ENCODE measurements around the gene ATP1A2.

DNA sequence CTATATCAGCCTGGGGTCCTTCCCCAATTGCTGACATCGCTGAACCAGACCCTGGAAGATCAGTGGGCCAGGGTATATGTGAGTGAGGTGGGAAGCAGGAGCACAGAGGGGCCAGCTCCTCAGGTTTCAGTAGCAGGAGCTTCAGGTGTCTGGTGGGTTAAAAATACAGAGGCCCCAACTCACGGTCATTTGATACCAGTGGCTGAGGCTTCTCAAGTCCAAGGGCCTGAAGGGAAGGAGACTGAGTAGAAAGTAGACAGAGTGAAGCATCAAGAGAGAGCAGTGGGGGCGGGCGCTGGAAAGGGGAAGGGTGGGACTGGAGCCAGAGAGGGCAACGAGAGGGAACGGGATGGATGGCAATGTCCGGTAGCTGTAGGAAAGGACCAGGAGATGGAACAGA, 72.8 kb downstream of the ATP1A2 start:
- TF ChIP-seq, protein P1, sequence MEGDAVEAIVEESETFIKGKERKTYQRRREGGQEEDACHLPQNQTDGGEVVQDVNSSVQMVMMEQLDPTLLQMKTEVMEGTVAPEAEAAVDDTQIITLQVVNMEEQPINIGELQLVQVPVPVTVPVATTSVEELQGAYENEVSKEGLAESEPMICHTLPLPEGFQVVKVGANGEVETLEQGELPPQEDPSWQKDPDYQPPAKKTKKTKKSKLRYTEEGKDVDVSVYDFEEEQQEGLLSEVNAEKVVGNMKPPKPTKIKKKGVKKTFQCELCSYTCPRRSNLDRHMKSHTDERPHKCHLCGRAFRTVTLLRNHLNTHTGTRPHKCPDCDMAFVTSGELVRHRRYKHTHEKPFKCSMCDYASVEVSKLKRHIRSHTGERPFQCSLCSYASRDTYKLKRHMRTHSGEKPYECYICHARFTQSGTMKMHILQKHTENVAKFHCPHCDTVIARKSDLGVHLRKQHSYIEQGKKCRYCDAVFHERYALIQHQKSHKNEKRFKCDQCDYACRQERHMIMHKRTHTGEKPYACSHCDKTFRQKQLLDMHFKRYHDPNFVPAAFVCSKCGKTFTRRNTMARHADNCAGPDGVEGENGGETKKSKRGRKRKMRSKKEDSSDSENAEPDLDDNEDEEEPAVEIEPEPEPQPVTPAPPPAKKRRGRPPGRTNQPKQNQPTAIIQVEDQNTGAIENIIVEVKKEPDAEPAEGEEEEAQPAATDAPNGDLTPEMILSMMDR (IDR thresholded peaks at IDR 0.05; ENCODE audit: low read depth, low read length, missing input control): no peak
- TF ChIP-seq, protein P2, sequence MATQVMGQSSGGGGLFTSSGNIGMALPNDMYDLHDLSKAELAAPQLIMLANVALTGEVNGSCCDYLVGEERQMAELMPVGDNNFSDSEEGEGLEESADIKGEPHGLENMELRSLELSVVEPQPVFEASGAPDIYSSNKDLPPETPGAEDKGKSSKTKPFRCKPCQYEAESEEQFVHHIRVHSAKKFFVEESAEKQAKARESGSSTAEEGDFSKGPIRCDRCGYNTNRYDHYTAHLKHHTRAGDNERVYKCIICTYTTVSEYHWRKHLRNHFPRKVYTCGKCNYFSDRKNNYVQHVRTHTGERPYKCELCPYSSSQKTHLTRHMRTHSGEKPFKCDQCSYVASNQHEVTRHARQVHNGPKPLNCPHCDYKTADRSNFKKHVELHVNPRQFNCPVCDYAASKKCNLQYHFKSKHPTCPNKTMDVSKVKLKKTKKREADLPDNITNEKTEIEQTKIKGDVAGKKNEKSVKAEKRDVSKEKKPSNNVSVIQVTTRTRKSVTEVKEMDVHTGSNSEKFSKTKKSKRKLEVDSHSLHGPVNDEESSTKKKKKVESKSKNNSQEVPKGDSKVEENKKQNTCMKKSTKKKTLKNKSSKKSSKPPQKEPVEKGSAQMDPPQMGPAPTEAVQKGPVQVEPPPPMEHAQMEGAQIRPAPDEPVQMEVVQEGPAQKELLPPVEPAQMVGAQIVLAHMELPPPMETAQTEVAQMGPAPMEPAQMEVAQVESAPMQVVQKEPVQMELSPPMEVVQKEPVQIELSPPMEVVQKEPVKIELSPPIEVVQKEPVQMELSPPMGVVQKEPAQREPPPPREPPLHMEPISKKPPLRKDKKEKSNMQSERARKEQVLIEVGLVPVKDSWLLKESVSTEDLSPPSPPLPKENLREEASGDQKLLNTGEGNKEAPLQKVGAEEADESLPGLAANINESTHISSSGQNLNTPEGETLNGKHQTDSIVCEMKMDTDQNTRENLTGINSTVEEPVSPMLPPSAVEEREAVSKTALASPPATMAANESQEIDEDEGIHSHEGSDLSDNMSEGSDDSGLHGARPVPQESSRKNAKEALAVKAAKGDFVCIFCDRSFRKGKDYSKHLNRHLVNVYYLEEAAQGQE (IDR thresholded peaks at IDR 0.05): no peak
